T-cell (primary cell): ENCODE data around the gene SLC35D1. TPM values are rescaled to one million over a fixed set of nuclear protein-coding genes. Genes with fewer than 3 reads are reported as not detected.
"Not testable (repeated sequence)": the region's sequence is repeated elsewhere in the genome, so short reads cannot be mapped to it uniquely, and the experiment has no call there.

Experiments used
- ATAC-seq, 4 experiments: fragments of 200-7000 bp in 3 of 4; fragments of 150-1000 bp in 1 of 4; cut with Tn5 transposase; replicated peaks in 1 of 4; 1 replicate in 3 of 4; 2 replicates in 1 of 4; pipeline ENCODE4 v1.10.0; 2021; ENCODE audit warnings: moderate library complexity in 3 of 4, mild to moderate bottlenecking in 2 of 4, moderate number of reproducible peaks in 1 of 4
- CTCF ChIA-PET, 2 donors: fragments of 300-600 bp; sonication (Branson Sonifier 250); formaldehyde crosslinking; loops; one replicate each; lab custom pipeline; 2022; ENCODE audit warnings: antibody characterized with exemption in 2 of 2; lab: Charles Lee
- POLR2A ChIA-PET, 2 donors: fragments of 300-600 bp; sonication (Branson Sonifier 250); formaldehyde crosslinking; loops; one replicate each; lab custom pipeline; 2022; ENCODE audit warnings: antibody characterized with exemption in 2 of 2; lab: Charles Lee
- DNase-seq, 35 experiments: peaks; one replicate each; pipeline versions ENCODE4 v3.0.0 to v3.0.0-alpha.2; 2013 to 2023
- H3K27ac ChIP-seq: one replicate; pipeline ENCODE4 v1.5.1; 2013; ENCODE audit warnings: low read length
- H3K27me3 ChIP-seq, 2 experiments: replicated peaks in 1 of 2; 1 replicate in 1 of 2; 2 replicates in 1 of 2; pipeline versions ENCODE4 v1.6.1 to v1.7.0; 2013; ENCODE audit warnings: low read length in 1 of 2, mixed read lengths in 1 of 2; ENCODE audit not compliant: control insufficient read depth in 2 of 2, insufficient read depth in 2 of 2; ENCODE audit errors: extremely low read depth in 1 of 2
- H3K36me3 ChIP-seq, 2 donors: 1 replicate in 1 of 2; 2 replicates in 1 of 2; pipeline versions ENCODE4 v1.6.1 to v1.7.0; 2013; ENCODE audit warnings: low read length in 1 of 2; ENCODE audit not compliant: control insufficient read depth in 2 of 2, insufficient read depth in 1 of 2; ENCODE audit errors: extremely low read depth in 1 of 2
- H3K4me1 ChIP-seq, 2 experiments: 1 replicate in 1 of 2; 2 replicates in 1 of 2; pipeline versions ENCODE4 v1.6.1 to v1.7.0; 2013; ENCODE audit warnings: low read length in 2 of 2, mixed read lengths in 1 of 2; ENCODE audit not compliant: insufficient read depth in 2 of 2, control insufficient read depth in 1 of 2; ENCODE audit errors: extremely low read depth in 1 of 2
- H3K4me3 ChIP-seq, 2 donors: 1 replicate in 1 of 2; 2 replicates in 1 of 2; pipeline versions ENCODE4 v1.5.1 to v1.7.0; 2013; ENCODE audit warnings: mild to moderate bottlenecking in 2 of 2, low read length in 1 of 2, moderate library complexity in 1 of 2; ENCODE audit not compliant: control insufficient read depth in 1 of 2; ENCODE audit errors: extremely low read depth in 1 of 2
- H3K9me3 ChIP-seq: 2 replicates; pipeline ENCODE4 v1.7.0; 2013
- H3K27ac Mint-ChIP-seq, 2 donors: one replicate each; pipeline ENCODE4 v1.8.0; 2020 to 2021; ENCODE audit warnings: mild to moderate bottlenecking in 2 of 2, mixed read lengths in 2 of 2
- H3K27me3 Mint-ChIP-seq, 2 donors: one replicate each; pipeline ENCODE4 v1.8.0; 2021 to 2022; ENCODE audit warnings: mixed read lengths in 2 of 2
- H3K36me3 Mint-ChIP-seq: one replicate; pipeline ENCODE4 v1.8.0; 2021; ENCODE audit warnings: mixed read lengths
- H3K4me1 Mint-ChIP-seq, 3 donors: one replicate each; pipeline ENCODE4 v1.8.0; 2020 to 2022; ENCODE audit warnings: mixed read lengths in 3 of 3, mild to moderate bottlenecking in 1 of 3
- H3K4me3 Mint-ChIP-seq, 3 donors: one replicate each; pipeline ENCODE4 v1.8.0; 2020 to 2022; ENCODE audit warnings: mild to moderate bottlenecking in 3 of 3, mixed read lengths in 3 of 3, moderate library complexity in 3 of 3
- H3K9me3 Mint-ChIP-seq, 3 donors: one replicate each; pipeline ENCODE4 v1.8.0; 2020 to 2022; ENCODE audit warnings: mixed read lengths in 3 of 3
- WGBS: methylation state at CpG from one replicate; pipeline ENCODE4 v1.1.5; 2013; ENCODE audit warnings: missing lambda C conversion rate; ENCODE audit not compliant: insufficient coverage; 5-methylcytosine and 5-hydroxymethylcytosine counted together
- total RNA-seq, 35 experiments: library from RNA in 6 of 35; stranded (reverse) in 6 of 35; fragments of 120-200 nt in 1 of 35; gene quantifications; one replicate each; pipeline versions ENCODE4 v1.2.1 to v1.2.4 and lab custom pipeline; 2013 to 2026

SLC35D1 gene
- total RNA-seq, 5 donors from 2014 or later (not counting 1 experiment from before 2014, with no cell fraction given): 11.7 to 16.0 (median 15.2) TPM

DNA sequence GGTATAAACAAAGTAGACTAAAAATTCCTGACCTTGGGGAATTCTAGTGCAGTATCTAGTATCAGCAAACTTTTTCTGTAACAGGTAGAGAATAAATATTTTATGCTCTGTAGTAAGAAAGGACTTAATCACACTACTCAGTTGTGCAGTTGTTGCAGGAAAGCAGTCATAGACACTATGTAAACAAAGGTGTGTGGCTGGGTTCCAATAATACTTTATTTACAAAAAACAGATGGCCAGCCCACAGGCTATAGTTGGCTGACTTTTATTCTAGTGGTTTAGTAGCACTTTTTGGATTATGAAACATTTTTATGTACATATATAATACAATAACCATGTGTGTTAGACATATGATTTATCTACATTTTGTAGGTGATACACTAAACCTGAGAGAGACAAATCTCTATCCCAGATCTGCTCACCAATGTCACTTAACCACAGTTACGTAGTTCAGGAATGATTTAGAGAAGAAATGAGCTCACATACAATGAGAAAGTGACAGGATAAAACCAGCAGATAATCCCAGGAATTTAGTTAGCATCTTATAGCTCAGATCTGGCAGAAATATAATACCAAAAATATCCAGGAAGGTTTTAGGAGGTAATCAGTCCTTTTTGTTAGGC is 73.1 kb downstream of the SLC35D1 start:
- H3K36me3 ChIP-seq: peaks cover 7 to 48% of the 10 kb centered on the region in 2 donors
- no peak for ATAC-seq
- H3K36me3 Mint-ChIP-seq: peaks cover 35% of the 10 kb centered on the region

DNA sequence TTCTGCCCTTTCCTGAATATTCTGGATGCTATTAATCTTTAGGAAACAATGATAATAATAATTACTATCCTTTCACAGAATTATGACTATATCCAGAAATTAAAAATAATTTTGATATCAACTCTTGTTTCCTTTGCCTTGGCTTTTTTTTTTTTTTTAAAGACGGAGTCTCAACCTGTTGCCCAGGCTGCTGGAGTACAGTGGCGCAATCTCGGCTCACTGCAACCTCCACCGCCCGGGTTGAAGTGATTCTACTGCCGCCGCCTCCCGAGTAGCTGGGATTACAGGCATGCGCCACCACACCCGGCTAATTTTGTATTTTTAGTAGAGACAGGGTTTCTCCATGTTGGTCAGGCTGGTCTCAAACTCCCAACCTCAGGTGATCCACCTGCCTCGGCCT is 74.3 kb downstream of the SLC35D1 start:
- peaks cover 18 to 37% (median 33%) of the 10 kb centered on the region in 3 donors for H3K4me1 Mint-ChIP-seq
- ATAC-seq, H3K4me3 Mint-ChIP-seq, DNase-seq, H3K9me3 ChIP-seq, H3K27ac ChIP-seq, H3K9me3 Mint-ChIP-seq, H3K27me3 ChIP-seq, H3K27me3 Mint-ChIP-seq, H3K4me3 ChIP-seq: not testable (repeated sequence)
- H3K4me1 ChIP-seq: peaks cover 0 to 13% of the 10 kb centered on the region in 2 experiments
- ChIA-PET POLR2A (interaction anchor here (0.7 to 1.6 kb wide), 3 partner anchors 34 to 155 kb away, joined by 3 to 11 read pairs (median 5); partner anchors contain the start of genes C1orf141 (in 1 of the 2), DNAI4 (in 1 of the 2) and MIER1 (in 1 of the 2)), CTCF (interaction anchor here in 1 of 2 donors (0.6 kb wide), 2 partner anchors 39 to 742 kb away, joined by 3 read pairs; no protein-coding TSS in a partner anchor)
- peaks cover 40% of the 10 kb centered on the region for H3K36me3 Mint-ChIP-seq
- WGBS: 100% methylated on average over 1 of the region's 11 CpGs
- H3K27ac Mint-ChIP-seq: peak overlapping the region; percentile 36 to 44
- H3K36me3 ChIP-seq: peaks cover 7 to 53% of the 10 kb centered on the region in 2 donors

More for the DNA sequence above, 73.1 kb downstream of the SLC35D1 start:
- Histone ChIP-seq H3K4me3 (peak overlapping the region in 1 of 2 donors; percentile 43), H3K9me3 (no peaks in the 10 kb centered on the region), H3K4me1 (peaks cover 0 to 13% of the 10 kb centered on the region in 2 experiments), H3K27ac (peak overlapping the region; percentile 88), H3K27me3 (no peaks in the 10 kb centered on the region)
- WGBS: no CpG with 5 or more reads among the region's 1 CpG
- Mint-ChIP-seq H3K9me3 (no peaks in the 10 kb centered on the region), H3K27ac (peak overlapping the region; percentile 89 to 90), H3K4me1 (peaks cover 18 to 37% (median 33%) of the 10 kb centered on the region in 3 donors), H3K4me3 (peak overlapping the region; percentile 61 to 71 (median 71)), H3K27me3 (no peaks in the 10 kb centered on the region)
- CTCF ChIA-PET: interaction anchor here (0.5 to 1.4 kb wide), 18 partner anchors 9 to 516 kb away, joined by 3 to 11 read pairs (median 3); partner anchors contain the start of genes DNAI4 (in 1 of the 2) and MIER1 (in 1 of the 2)
- POLR2A ChIA-PET: interaction anchor here (0.6 to 1.6 kb wide), 9 partner anchors 12 to 73 kb away, joined by 3 to 11 read pairs (median 4); partner anchors contain the start of genes DNAI4 (in 1 of the 2), MIER1 (in 1 of the 2) and SLC35D1 (in 1 of the 2)
- DNase-seq: peak in 1 of 35 experiments; percentile 12

DNA sequence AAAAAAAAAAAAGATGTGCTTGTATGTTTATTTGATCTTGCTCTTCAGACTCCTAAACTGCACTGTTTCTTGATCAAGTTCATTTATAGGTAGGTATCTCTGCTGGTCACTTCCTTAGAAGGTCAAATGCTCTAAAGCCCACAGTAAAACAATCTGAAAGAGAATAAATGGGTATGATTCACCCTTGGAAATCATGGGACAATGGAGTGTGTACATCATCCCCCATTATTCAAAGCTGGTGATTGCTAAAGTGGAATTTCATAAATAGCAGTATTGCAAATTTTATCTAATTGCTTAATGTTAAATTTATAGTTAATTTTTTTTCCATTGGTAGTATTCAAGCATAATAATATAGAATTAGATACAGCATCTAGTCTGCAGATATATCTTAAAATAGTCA is 75.7 kb downstream of the SLC35D1 start:
- peaks cover 7 to 53% of the 10 kb centered on the region in 2 donors for H3K36me3 ChIP-seq
- POLR2A ChIA-PET: interaction anchor here in 1 of 2 donors (0.6 to 1.0 kb wide), 2 partner anchors 13 to 1637 kb away, joined by 3 to 5 read pairs; no protein-coding TSS in a partner anchor

DNA sequence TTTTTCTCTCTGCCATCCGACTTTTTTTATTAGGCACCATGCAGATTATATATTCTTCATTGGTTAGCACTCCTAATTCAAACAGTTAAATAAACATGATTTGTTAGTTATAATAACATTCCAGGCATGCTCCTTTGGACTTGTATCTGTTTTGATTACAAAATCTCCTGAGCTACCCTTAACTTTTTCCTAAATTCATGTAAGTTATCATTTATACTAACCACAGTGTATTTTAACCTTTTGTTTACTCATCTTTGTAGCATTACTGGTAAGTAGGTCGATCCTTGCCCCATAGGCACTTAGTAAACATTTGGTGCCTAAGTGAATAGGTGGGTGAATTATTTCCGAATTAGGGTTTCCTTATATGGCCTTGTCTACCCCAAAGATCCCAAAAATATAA is 85.4 kb downstream of the SLC35D1 start:
- peaks cover 0 to 10% (median 0%) of the 10 kb centered on the region in 3 donors for H3K9me3 Mint-ChIP-seq
- WGBS: no CpG with 5 or more reads among the region's 3 CpGs
- Histone ChIP-seq H3K9me3 (no peaks in the 10 kb centered on the region), H3K4me1 (no peaks in the 10 kb centered on the region), H3K4me3 (no peak overlapping the region), H3K27ac (no peak overlapping the region), H3K36me3 (peaks cover 0 to 57% of the 10 kb centered on the region in 2 donors), H3K27me3 (no peaks in the 10 kb centered on the region)
- H3K4me3 Mint-ChIP-seq: no peak overlapping the region
- ChIA-PET CTCF (interaction anchor here in 1 of 2 donors (0.5 to 0.6 kb wide), 2 partner anchors 10 to 33 kb away, joined by 3 to 5 read pairs; no protein-coding TSS in a partner anchor), POLR2A (no interaction called here)
- H3K4me1 Mint-ChIP-seq: peaks cover 29 to 39% (median 32%) of the 10 kb centered on the region in 3 donors
- H3K27ac Mint-ChIP-seq: peak overlapping the region in 1 of 2 donors; percentile 69
- H3K27me3 Mint-ChIP-seq: no peaks in the 10 kb centered on the region
- no peak for ATAC-seq
- DNase-seq: no peak
- peaks cover 69% of the 10 kb centered on the region for H3K36me3 Mint-ChIP-seq

More for the DNA sequence above, 75.7 kb downstream of the SLC35D1 start:
- H3K4me3 ChIP-seq: no peak overlapping the region
- Mint-ChIP-seq H3K9me3 (no peaks in the 10 kb centered on the region), H3K27me3 (no peaks in the 10 kb centered on the region), H3K36me3 (peaks cover 36% of the 10 kb centered on the region), H3K27ac (peak overlapping the region in 1 of 2 donors; percentile 80), H3K4me3 (no peak overlapping the region), H3K4me1 (peaks cover 18 to 32% (median 28%) of the 10 kb centered on the region in 3 donors)
- CTCF ChIA-PET: interaction anchor here (0.7 to 1.1 kb wide), 3 partner anchors 10 to 170 kb away, joined by 3 read pairs; no protein-coding TSS in a partner anchor
- DNase-seq (no peak), ATAC-seq (no peak)
- H3K4me1 ChIP-seq: peaks cover 0 to 13% of the 10 kb centered on the region in 2 experiments
- no peak overlapping the region for H3K27ac ChIP-seq
- no peaks in the 10 kb centered on the region for H3K27me3 ChIP-seq
- no peaks in the 10 kb centered on the region for H3K9me3 ChIP-seq

DNA sequence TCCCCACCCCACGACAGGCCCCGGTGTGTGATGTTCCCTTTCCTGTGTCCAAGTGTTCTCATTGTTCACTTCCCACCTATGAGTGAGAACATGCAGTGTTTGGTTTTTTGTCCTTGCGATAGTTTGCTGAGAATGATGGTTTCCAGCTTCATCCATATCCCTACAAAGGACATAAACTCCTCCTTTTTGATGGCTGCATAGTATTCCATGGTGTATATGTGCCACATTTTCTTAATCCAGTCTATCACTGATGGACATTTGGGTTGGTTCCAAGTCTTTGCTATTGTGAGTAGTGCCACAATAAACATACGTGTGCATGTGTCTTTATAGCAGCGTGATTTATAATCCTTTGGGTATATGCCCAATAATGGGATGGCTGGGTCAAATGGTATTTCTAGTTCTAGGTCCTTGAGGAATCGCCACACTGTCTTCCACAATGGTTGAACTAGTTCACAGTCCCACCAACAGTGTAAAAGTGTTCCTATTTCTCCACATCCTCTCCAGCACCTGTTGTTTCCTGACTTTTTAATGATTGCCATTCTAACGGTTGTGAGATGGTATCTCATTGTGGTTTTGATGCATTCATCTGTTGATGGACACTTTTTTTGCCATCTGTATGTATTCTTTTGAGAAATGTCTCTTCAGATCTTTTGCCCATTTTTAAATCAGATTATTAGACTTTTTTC is 87.6 kb downstream of the SLC35D1 start:
- not testable (repeated sequence) for H3K4me3 ChIP-seq, H3K27me3 ChIP-seq, H3K9me3 ChIP-seq, H3K27me3 Mint-ChIP-seq, DNase-seq, H3K4me3 Mint-ChIP-seq, ATAC-seq, H3K4me1 ChIP-seq, H3K27ac ChIP-seq
- peak overlapping the region; percentile 41 to 54 for H3K27ac Mint-ChIP-seq
- ChIA-PET POLR2A (interaction anchor here in 1 of 2 donors (0.6 kb wide), 2 partner anchors 59 to 603 kb away, joined by 3 to 4 read pairs; no protein-coding TSS in a partner anchor), CTCF (interaction anchor here in 1 of 2 donors (0.5 kb wide), 1 partner anchor 1859 kb away, joined by 3 read pairs; no protein-coding TSS in a partner anchor)
- WGBS: 100% methylated on average over 1 of the region's 7 CpGs
- peaks cover 3 to 56% of the 10 kb centered on the region in 2 donors for H3K36me3 ChIP-seq
- H3K9me3 Mint-ChIP-seq: peaks cover 0 to 10% (median 0%) of the 10 kb centered on the region in 3 donors
- peaks cover 71% of the 10 kb centered on the region for H3K36me3 Mint-ChIP-seq
- peaks cover 31 to 38% (median 35%) of the 10 kb centered on the region in 3 donors for H3K4me1 Mint-ChIP-seq
